ENCODE results near the gene MYL10. TPM values are rescaled to one million over a fixed set of nuclear protein-coding genes. Genes with fewer than 3 reads are reported as not detected.
A peak's percentile ranks its signal among the peaks of the same experiment; 100 is the strongest.

Gene MYL10
- total and polyA plus RNA-seq, 2 experiments from 2014 or later: 1.3 TPM; not detected in 1

DNA sequence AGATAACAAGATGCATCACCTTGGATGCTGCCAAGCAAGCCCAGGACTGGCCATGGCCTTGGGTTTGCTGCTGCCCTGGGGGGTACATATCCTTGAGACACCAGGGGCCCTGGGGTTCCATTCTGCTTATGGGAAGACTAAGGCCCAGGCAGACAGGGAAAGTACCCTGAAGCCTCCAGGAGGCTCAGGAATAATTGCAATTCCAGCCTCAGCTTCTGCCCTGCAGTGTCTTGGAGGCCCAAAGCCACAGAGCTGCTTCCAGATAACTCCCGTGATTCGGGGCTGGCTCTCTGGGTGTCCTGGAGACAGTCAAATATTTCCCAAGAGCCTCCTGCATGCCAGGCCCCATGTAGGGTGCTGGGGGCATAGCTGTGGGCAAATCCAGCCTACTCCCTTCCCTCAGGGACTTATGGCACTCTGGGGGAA, 22.6 kb downstream of the MYL10 start (continued):
- TF ChIP-seq EZH2phosphoT487 (IDR thresholded peaks at IDR 0.05; ENCODE audit: unreplicated experiment) (no peak), ETS1 (IDR thresholded peaks at IDR 0.05) (no peak), POLR2AphosphoS5 (IDR thresholded peaks at IDR 0.05; ENCODE audit: low read depth) (no peak), ZNF114 (CRISPR knock-in tag; IDR thresholded peaks at IDR 0.05) (no peak)

- TF ChIP-seq EZH2phosphoT487 (IDR thresholded peaks at IDR 0.05; ENCODE audit: unreplicated experiment): no peak
- TF ChIP-seq CTCF (conservative IDR thresholded peaks at IDR 0.05; ENCODE audit: low read depth in 2 of 2): no peak
- TF ChIP-seq, protein P1, sequence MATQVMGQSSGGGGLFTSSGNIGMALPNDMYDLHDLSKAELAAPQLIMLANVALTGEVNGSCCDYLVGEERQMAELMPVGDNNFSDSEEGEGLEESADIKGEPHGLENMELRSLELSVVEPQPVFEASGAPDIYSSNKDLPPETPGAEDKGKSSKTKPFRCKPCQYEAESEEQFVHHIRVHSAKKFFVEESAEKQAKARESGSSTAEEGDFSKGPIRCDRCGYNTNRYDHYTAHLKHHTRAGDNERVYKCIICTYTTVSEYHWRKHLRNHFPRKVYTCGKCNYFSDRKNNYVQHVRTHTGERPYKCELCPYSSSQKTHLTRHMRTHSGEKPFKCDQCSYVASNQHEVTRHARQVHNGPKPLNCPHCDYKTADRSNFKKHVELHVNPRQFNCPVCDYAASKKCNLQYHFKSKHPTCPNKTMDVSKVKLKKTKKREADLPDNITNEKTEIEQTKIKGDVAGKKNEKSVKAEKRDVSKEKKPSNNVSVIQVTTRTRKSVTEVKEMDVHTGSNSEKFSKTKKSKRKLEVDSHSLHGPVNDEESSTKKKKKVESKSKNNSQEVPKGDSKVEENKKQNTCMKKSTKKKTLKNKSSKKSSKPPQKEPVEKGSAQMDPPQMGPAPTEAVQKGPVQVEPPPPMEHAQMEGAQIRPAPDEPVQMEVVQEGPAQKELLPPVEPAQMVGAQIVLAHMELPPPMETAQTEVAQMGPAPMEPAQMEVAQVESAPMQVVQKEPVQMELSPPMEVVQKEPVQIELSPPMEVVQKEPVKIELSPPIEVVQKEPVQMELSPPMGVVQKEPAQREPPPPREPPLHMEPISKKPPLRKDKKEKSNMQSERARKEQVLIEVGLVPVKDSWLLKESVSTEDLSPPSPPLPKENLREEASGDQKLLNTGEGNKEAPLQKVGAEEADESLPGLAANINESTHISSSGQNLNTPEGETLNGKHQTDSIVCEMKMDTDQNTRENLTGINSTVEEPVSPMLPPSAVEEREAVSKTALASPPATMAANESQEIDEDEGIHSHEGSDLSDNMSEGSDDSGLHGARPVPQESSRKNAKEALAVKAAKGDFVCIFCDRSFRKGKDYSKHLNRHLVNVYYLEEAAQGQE (IDR thresholded peaks at IDR 0.05; ENCODE audit: unreplicated experiment): no peak
- TF ChIP-seq JUNB (IDR thresholded peaks at IDR 0.05; ENCODE audit: unreplicated experiment): no peak
- no peak for TF ChIP-seq EZH2 (IDR thresholded peaks at IDR 0.05; ENCODE audit: low read depth, unreplicated experiment)
- TF ChIP-seq NANOG (IDR thresholded peaks at IDR 0.05; ENCODE audit: borderline replicate concordance): no peak
- TF ChIP-seq ZNF114 (CRISPR knock-in tag; IDR thresholded peaks at IDR 0.05): no peak
- no peak for TF ChIP-seq POLR2AphosphoS5 (IDR thresholded peaks at IDR 0.05; ENCODE audit: low read depth)
- TF ChIP-seq, protein P2, sequence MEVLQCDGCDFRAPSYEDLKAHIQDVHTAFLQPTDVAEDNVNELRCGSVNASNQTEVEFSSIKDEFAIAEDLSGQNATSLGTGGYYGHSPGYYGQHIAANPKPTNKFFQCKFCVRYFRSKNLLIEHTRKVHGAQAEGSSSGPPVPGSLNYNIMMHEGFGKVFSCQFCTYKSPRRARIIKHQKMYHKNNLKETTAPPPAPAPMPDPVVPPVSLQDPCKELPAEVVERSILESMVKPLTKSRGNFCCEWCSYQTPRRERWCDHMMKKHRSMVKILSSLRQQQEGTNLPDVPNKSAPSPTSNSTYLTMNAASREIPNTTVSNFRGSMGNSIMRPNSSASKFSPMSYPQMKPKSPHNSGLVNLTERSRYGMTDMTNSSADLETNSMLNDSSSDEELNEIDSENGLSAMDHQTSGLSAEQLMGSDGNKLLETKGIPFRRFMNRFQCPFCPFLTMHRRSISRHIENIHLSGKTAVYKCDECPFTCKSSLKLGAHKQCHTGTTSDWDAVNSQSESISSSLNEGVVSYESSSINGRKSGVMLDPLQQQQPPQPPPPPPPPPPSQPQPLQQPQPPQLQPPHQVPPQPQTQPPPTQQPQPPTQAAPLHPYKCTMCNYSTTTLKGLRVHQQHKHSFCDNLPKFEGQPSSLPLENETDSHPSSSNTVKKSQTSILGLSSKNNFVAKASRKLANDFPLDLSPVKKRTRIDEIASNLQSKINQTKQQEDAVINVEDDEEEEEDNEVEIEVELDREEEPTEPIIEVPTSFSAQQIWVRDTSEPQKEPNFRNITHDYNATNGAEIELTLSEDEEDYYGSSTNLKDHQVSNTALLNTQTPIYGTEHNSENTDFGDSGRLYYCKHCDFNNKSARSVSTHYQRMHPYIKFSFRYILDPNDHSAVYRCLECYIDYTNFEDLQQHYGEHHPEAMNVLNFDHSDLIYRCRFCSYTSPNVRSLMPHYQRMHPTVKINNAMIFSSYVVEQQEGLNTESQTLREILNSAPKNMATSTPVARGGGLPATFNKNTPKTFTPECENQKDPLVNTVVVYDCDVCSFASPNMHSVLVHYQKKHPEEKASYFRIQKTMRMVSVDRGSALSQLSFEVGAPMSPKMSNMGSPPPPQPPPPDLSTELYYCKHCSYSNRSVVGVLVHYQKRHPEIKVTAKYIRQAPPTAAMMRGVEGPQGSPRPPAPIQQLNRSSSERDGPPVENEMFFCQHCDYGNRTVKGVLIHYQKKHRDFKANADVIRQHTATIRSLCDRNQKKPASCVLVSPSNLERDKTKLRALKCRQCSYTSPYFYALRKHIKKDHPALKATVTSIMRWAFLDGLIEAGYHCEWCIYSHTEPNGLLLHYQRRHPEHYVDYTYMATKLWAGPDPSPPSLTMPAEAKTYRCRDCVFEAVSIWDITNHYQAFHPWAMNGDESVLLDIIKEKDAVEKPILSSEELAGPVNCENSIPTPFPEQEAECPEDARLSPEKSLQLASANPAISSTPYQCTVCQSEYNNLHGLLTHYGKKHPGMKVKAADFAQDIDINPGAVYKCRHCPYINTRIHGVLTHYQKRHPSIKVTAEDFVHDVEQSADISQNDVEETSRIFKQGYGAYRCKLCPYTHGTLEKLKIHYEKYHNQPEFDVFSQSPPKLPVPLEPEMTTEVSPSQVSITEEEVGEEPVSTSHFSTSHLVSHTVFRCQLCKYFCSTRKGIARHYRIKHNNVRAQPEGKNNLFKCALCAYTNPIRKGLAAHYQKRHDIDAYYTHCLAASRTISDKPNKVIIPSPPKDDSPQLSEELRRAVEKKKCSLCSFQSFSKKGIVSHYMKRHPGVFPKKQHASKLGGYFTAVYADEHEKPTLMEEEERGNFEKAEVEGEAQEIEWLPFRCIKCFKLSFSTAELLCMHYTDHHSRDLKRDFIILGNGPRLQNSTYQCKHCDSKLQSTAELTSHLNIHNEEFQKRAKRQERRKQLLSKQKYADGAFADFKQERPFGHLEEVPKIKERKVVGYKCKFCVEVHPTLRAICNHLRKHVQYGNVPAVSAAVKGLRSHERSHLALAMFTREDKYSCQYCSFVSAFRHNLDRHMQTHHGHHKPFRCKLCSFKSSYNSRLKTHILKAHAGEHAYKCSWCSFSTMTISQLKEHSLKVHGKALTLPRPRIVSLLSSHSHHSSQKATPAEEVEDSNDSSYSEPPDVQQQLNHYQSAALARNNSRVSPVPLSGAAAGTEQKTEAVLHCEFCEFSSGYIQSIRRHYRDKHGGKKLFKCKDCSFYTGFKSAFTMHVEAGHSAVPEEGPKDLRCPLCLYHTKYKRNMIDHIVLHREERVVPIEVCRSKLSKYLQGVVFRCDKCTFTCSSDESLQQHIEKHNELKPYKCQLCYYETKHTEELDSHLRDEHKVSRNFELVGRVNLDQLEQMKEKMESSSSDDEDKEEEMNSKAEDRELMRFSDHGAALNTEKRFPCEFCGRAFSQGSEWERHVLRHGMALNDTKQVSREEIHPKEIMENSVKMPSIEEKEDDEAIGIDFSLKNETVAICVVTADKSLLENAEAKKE (CRISPR knock-in tag; IDR thresholded peaks at IDR 0.05): no peak
- TF ChIP-seq ZNF331 (CRISPR knock-in tag; IDR thresholded peaks at IDR 0.05; ENCODE audit: low read depth): no peak
- Histone ChIP-seq H2AFZ (peak overlapping the region; percentile 63), H4K20me1 (replicated peaks; ENCODE audit: insufficient read depth) (no peaks in the 10 kb centered on the region), H3K27me3 (ENCODE audit: insufficient read depth) (no peaks in the 10 kb centered on the region), H3K9me2 (ENCODE audit: insufficient read depth) (no peaks in the 10 kb centered on the region), H3K27ac (ENCODE audit: low read depth) (no peak overlapping the region), H3K4me3 (no peak overlapping the region), H3K4me2 (no peak overlapping the region), H3F3A (replicated peaks; ENCODE audit: low read depth) (no peaks in the 10 kb centered on the region), H3K36me3 (ENCODE audit: insufficient read depth) (no peaks in the 10 kb centered on the region), H3K79me2 (replicated peaks; ENCODE audit: insufficient read depth) (no peaks in the 10 kb centered on the region), H3K4me1 (ENCODE audit: insufficient read depth) (peaks cover 11% of the 10 kb centered on the region; the same call in 1 of the 2 replicates)
- H3K4me1 Mint-ChIP-seq: peaks cover 12% of the 10 kb centered on the region
- ATAC-seq (no peak), DNase-seq (ENCODE audit: low spot score) (no peak)
- no peak overlapping the region for H3K4me3 Mint-ChIP-seq
- no peak overlapping the region for H3K27ac Mint-ChIP-seq
- H3K27me3 Mint-ChIP-seq (ENCODE audit: insufficient read depth, low read depth, poor library complexity): peaks cover 15% of the 10 kb centered on the region
- no peaks in the 10 kb centered on the region; the same call in 2 of the 3 replicates for H3K9me3 Mint-ChIP-seq
- no peaks in the 10 kb centered on the region for H3K36me3 Mint-ChIP-seq (ENCODE audit: low read depth)
Measured at GRCh38 chr7:101605611-101606497, 23.2 kb downstream of the MYL10 start.

Measured in GM23338 (cell line).